Pancreas (tissue), 10 donors: ENCODE measurements around the gene RAB27B. TPM values are rescaled to one million over a fixed set of nuclear protein-coding genes. Genes with fewer than 3 reads are reported as not detected.
"Not testable (repeated sequence)": the region's sequence is repeated elsewhere in the genome, so short reads cannot be mapped to it uniquely, and the experiment has no call there.

Experiments used
- ATAC-seq, 4 donors: fragments of 200-7000 bp; cut with Tn5 transposase; one replicate each; pipeline versions ENCODE4 v1.8.0 to v1.9.1; 2020; ENCODE audit warnings: mild to moderate bottlenecking in 4 of 4, moderate library complexity in 4 of 4
- DNase-seq, 6 donors: peaks; one replicate each; pipeline ENCODE4 v3.0.0-alpha.2; 2020
- FAIRE-seq: peaks from 2 replicates; lab custom pipeline; 2012; peaks lifted over from hg19 to GRCh38; lab: Jason Lieb, UNC
- H3K27ac ChIP-seq, 4 donors: fragments of 200-600 bp; sonication (generic); 1 replicate in 3 of 4; 2 replicates in 1 of 4; pipeline versions ENCODE4 v1.5.0 to v1.8.0; 2020
- H3K27me3 ChIP-seq, 4 donors: fragments of 200-600 bp; one replicate each; pipeline ENCODE4 v1.8.0; 2021
- H3K36me3 ChIP-seq, 3 donors: fragments of 200-600 bp; sonication (generic) in 1 of 3; one replicate each; pipeline versions ENCODE4 v1.5.0 to v1.8.0; 2020 to 2021
- H3K4me1 ChIP-seq, 3 donors: fragments of 200-600 bp; one replicate each; pipeline ENCODE4 v1.8.0; 2021
- H3K4me3 ChIP-seq, 4 donors: fragments of 200-600 bp; sonication (generic) in 2 of 4; one replicate each; pipeline versions ENCODE4 v1.5.0 to v1.8.0; 2020 to 2021
- H3K9me3 ChIP-seq, 4 donors: fragments of 200-600 bp; one replicate each; pipeline ENCODE4 v1.8.0; 2021
- CTCF ChIP-seq, 4 donors: fragments of 200-600 bp; sonication (generic) in 3 of 4; IDR thresholded peaks; one replicate each; pipeline versions ENCODE4 v1.5.0 to v1.8.0; 2021; ENCODE audit warnings: antibody characterized with exemption in 4 of 4
- WGBS, 2 donors: extraction: QIAGEN DNeasy Blood & Tissue Kit; methylation state at CpG; one replicate each; pipeline ENCODE4 v1.1.7; 2013; 5-methylcytosine and 5-hydroxymethylcytosine counted together
- intact Hi-C, 3 donors: fragments of 100-400 bp; cut with DNase I; formaldehyde crosslinking; loops; one replicate each; pipeline versions ENCODE4 v1.11.1 to v1.14.2; 2022
- polyA plus RNA-seq, 2 donors: library from polyadenylated mRNA; stranded (reverse); fragments of 200-250 nt; gene quantifications; one replicate each; pipeline ENCODE4 v1.2.3, GENCODE V29; 2013
- total RNA-seq, 6 donors: library from RNA; stranded (reverse); fragmentation: NEBNext Ultra II Directional in 4 of 6; extraction: Animal tissue kit (Norgen Biotek cat#: 25700) in 4 of 6; gene quantifications; one replicate each; pipeline versions ENCODE4 v1.2.1 to v1.2.4, GENCODE V29; 2021 to 2023
- donor health status: healthy with polysubstance abuse.
- donor health status: DM: no; HTN: no; CAD: no; lungs with moderate emphysema.
- donor health status: DM: no; HTN: no; CAD: no.
- donor health status: control.
- donor health status: control.
- donor health status: Bipolar disorder and iron deficiency.
- donor health status: DM: yes; HTN: yes; CAD: no.
- donor health status: DM: no; HTN: no; CAD: no.
- donor health status: DM: no; HTN: no; CAD: no.
- donor health status: DM: yes; HTN: yes; CAD: no.

The RAB27B gene
- total and polyA plus RNA-seq, 8 donors = 0.61 to 12.9 (median 5.9) TPM

GRCh38 chr18:54813305-54813704 lies 15.0 kb upstream of the RAB27B start:
- no peak overlapping the region for H3K27ac ChIP-seq
- WGBS, 2 donors = 95 to 100% methylated on average over 1 of the region's 1 CpG
- TF ChIP-seq CTCF (IDR thresholded peaks at IDR 0.05) = no peak
- intact Hi-C loops = no loop called here
- DNase-seq = no peak
- FAIRE-seq = no peak
- no peaks in the 10 kb centered on the region for H3K9me3 ChIP-seq
- ATAC-seq = no peak
- no peak overlapping the region for H3K4me3 ChIP-seq
- no peaks in the 10 kb centered on the region for H3K36me3 ChIP-seq
- no peaks in the 10 kb centered on the region for H3K27me3 ChIP-seq
- no peaks in the 10 kb centered on the region for H3K4me1 ChIP-seq

GRCh38 chr18:54813977-54814565 lies 14.2 kb upstream of the RAB27B start:
- Histone ChIP-seq H3K27me3 (no peaks in the 10 kb centered on the region), H3K9me3 (no peaks in the 10 kb centered on the region), H3K36me3 (no peaks in the 10 kb centered on the region), H3K4me1 (no peaks in the 10 kb centered on the region), H3K27ac (no peak overlapping the region), H3K4me3 (no peak overlapping the region)
- no peak for ATAC-seq
- no peak for FAIRE-seq
- TF ChIP-seq CTCF (IDR thresholded peaks at IDR 0.05) = no peak
- DNase-seq = no peak
- 10 to 20% methylated on average over 1 of the region's 1 CpG for WGBS, 2 donors
- intact Hi-C loops = no loop called here

- ATAC-seq (no peak), DNase-seq (no peak), FAIRE-seq (no peak)
- 85 to 90% methylated on average over 2 of the region's 2 CpGs for WGBS, 2 donors
- no peaks in the 10 kb centered on the region for H3K4me1 ChIP-seq
- no peaks in the 10 kb centered on the region for H3K36me3 ChIP-seq
- H3K27ac ChIP-seq = no peak overlapping the region
- no peak overlapping the region for H3K4me3 ChIP-seq
- no peaks in the 10 kb centered on the region for H3K27me3 ChIP-seq
- no peaks in the 10 kb centered on the region for H3K9me3 ChIP-seq
- intact Hi-C loops = no loop called here
- no peak for TF ChIP-seq CTCF (IDR thresholded peaks at IDR 0.05)
These were observed 13.2 kb upstream of the RAB27B start for GRCh38 chr18:54815086-54815485.

DNA sequence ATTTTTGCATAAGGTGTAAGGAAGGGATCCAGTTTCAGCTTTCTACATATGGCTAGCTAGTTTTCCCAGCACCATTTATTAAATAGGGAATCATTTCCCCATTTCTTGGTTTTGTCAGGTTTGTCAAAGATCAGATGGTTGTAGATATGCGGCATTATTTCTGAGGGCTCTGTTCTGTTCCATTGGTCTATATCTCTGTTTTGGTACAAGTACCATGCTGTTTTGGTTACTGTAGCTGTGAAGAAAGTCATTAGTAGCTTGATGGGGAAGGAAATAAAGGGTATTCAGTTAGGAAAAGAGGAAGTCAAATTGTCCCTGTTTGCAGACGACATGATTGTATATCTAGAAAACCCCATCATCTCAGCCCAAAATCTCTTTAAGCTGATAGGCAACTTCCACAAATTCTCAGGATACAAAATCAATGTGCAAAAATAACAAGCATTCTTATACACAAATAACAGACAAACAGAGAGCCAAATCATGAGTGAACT lies 7.4 kb upstream of the RAB27B start:
- intact Hi-C loops, H3K27me3 ChIP-seq, H3K4me3 ChIP-seq, FAIRE-seq, ATAC-seq, DNase-seq, H3K27ac ChIP-seq, H3K9me3 ChIP-seq, H3K36me3 ChIP-seq, H3K4me1 ChIP-seq: not testable (repeated sequence)
- 88 to 93% methylated on average over 2 of the region's 2 CpGs for WGBS, 2 donors

DNA sequence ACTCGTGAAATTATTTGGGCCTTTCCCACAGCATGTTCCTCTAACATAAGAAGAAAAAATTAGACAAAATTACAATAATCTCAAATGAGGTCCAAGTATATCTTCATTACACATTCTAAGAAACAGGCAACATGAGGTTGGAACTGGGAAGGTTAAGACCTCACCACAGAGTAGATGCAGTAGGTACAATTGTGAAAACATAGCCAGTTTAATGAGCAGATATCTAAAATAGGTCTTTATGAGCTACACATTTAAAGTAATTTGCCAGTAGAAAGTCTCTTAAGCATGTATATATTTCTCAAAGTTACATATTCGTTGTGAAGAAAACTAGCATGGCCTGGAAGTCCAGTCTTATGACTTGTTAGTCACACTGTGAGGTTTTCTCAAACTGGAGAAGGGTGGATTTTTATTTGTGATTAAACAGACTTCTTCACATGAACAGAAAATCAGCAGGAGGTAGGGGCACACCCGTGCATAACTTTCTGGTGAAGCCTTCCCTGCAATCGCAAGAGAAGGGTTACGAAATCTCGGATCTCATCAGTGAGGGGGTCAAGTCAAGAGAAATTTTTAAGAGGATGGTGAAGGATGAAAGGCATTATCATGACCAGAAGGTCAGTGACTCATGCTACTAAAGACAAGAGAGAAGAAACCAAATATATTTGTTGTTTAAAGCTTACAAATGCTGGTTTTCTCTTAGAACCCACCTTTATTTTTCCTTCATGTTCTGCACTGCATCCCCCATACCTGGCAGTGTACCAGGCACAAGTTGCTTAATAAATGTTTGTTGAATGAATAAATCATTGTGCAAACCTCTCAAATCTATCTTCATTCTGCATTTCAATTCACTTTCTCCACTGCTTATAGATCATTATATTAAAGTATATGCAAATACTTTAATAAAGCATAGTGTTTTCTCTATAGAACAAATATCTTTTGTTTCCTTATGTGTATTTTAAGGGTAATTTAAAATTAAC lies 5.1 kb upstream of the RAB27B start:
- no peak for TF ChIP-seq CTCF (IDR thresholded peaks at IDR 0.05)
- Histone ChIP-seq H3K9me3 (no peaks in the 10 kb centered on the region), H3K27me3 (no peaks in the 10 kb centered on the region), H3K4me1 (peaks cover 0 to 7% (median 5%) of the 10 kb centered on the region in 3 donors), H3K4me3 (no peak overlapping the region), H3K27ac (no peak overlapping the region), H3K36me3 (no peaks in the 10 kb centered on the region)
- ATAC-seq = peak in 1 of 4 donors; percentile 17
- intact Hi-C loops = no loop called here
- DNase-seq = no peak
- no peak for FAIRE-seq
- 84 to 87% methylated on average over 6 of the region's 6 CpGs for WGBS, 2 donors
